ENCODE measurements around the gene ASTN2.

ASTN2 gene

GRCh38 chr9:117359910-117360309 is 54.9 kb downstream of the ASTN2 start:
- no peak overlapping the region for H3K4me3 ChIP-seq
- no peaks in the 10 kb centered on the region for H3K9me3 ChIP-seq (replicated peaks in 1 of 11)
- no peaks in the 10 kb centered on the region for H3K27me3 ChIP-seq
- H3K9ac ChIP-seq = no peak overlapping the region
- peaks cover 0 to 13% (median 0%) of the 10 kb centered on the region in 10 experiments; a peak in 6 of 20 replicates for H3K4me1 ChIP-seq
- H3K4me2 ChIP-seq = no peak overlapping the region
- no peak for TF ChIP-seq Cebpa-rat (IDR thresholded peaks at IDR 0.05)
- H3K36me3 ChIP-seq = no peaks in the 10 kb centered on the region
- H3K27ac ChIP-seq = no peak overlapping the region
- no peaks in the 10 kb centered on the region; a peak in 1 of 22 replicates for H4K20me1 ChIP-seq

- no peaks in the 10 kb centered on the region for H3K4me1 ChIP-seq
- no peaks in the 10 kb centered on the region; a peak in 2 of 22 replicates for H4K20me1 ChIP-seq
- H3K4me3 ChIP-seq = no peak overlapping the region
- H3K27me3 ChIP-seq = no peaks in the 10 kb centered on the region
- TF ChIP-seq Cebpa-rat (IDR thresholded peaks at IDR 0.05) = no peak
- H3K36me3 ChIP-seq = no peaks in the 10 kb centered on the region
- no peak overlapping the region for H3K27ac ChIP-seq
- H3K4me2 ChIP-seq = no peak overlapping the region
- no peak overlapping the region for H3K9ac ChIP-seq
- no peaks in the 10 kb centered on the region for H3K9me3 ChIP-seq (replicated peaks in 1 of 11)
Observed at GRCh38 chr9:117355542-117355941, 59.3 kb downstream of the ASTN2 start.

GRCh38 chr9:117354997-117355396 is 59.9 kb downstream of the ASTN2 start:
- H3K27ac ChIP-seq = no peak overlapping the region
- H3K9me3 ChIP-seq (replicated peaks in 1 of 11) = no peaks in the 10 kb centered on the region
- no peak overlapping the region for H3K4me3 ChIP-seq
- no peaks in the 10 kb centered on the region; a peak in 2 of 22 replicates for H4K20me1 ChIP-seq
- H3K4me2 ChIP-seq = no peak overlapping the region
- no peak overlapping the region for H3K9ac ChIP-seq
- no peaks in the 10 kb centered on the region for H3K27me3 ChIP-seq
- H3K4me1 ChIP-seq = no peaks in the 10 kb centered on the region
- TF ChIP-seq Cebpa-rat (IDR thresholded peaks at IDR 0.05) = no peak
- H3K36me3 ChIP-seq = no peaks in the 10 kb centered on the region

- no peaks in the 10 kb centered on the region for H3K4me1 ChIP-seq
- no peaks in the 10 kb centered on the region for H3K27me3 ChIP-seq
- H3K4me2 ChIP-seq = no peak overlapping the region
- H4K20me1 ChIP-seq = no peaks in the 10 kb centered on the region; a peak in 2 of 22 replicates
- H3K9ac ChIP-seq = no peak overlapping the region
- no peak overlapping the region for H3K4me3 ChIP-seq
- no peak for TF ChIP-seq Cebpa-rat (IDR thresholded peaks at IDR 0.05)
- no peak overlapping the region for H3K27ac ChIP-seq
- H3K9me3 ChIP-seq (replicated peaks in 1 of 11) = no peaks in the 10 kb centered on the region
- no peaks in the 10 kb centered on the region for H3K36me3 ChIP-seq
Observed at GRCh38 chr9:117354244-117354847, 60.5 kb downstream of the ASTN2 start.

- H3K4me3 ChIP-seq = no peak overlapping the region
- H3K4me1 ChIP-seq = no peaks in the 10 kb centered on the region
- H3K9ac ChIP-seq = no peak overlapping the region
- H3K27ac ChIP-seq = no peak overlapping the region
- no peak for TF ChIP-seq Cebpa-rat (IDR thresholded peaks at IDR 0.05)
- H3K36me3 ChIP-seq = no peaks in the 10 kb centered on the region
- peaks cover 0 to 11% (median 0%) of the 10 kb centered on the region in 11 experiments; a peak in 2 of 22 replicates for H4K20me1 ChIP-seq
- no peak overlapping the region for H3K4me2 ChIP-seq
- no peaks in the 10 kb centered on the region for H3K27me3 ChIP-seq
- no peaks in the 10 kb centered on the region for H3K9me3 ChIP-seq (replicated peaks in 1 of 11)
Observed at GRCh38 chr9:117344892-117345660, 69.8 kb downstream of the ASTN2 start.

- Histone ChIP-seq H3K27me3 (no peaks in the 10 kb centered on the region), H3K9ac (no peak overlapping the region), H3K4me1 (no peaks in the 10 kb centered on the region), H3K4me3 (no peak overlapping the region), H3K36me3 (no peaks in the 10 kb centered on the region), H3K4me2 (no peak overlapping the region), H4K20me1 (peaks cover 0 to 11% (median 0%) of the 10 kb centered on the region in 11 experiments; a peak in 3 of 22 replicates), H3K27ac (no peak overlapping the region), H3K9me3 (replicated peaks in 1 of 11) (no peaks in the 10 kb centered on the region)
- TF ChIP-seq Cebpa-rat (IDR thresholded peaks at IDR 0.05) = no peak
Observed at GRCh38 chr9:117343427-117343826, 71.4 kb downstream of the ASTN2 start.

- Histone ChIP-seq H3K4me3 (no peak overlapping the region), H3K4me2 (no peak overlapping the region), H3K27me3 (no peaks in the 10 kb centered on the region), H3K27ac (no peak overlapping the region), H3K36me3 (no peaks in the 10 kb centered on the region), H4K20me1 (peaks cover 0 to 11% (median 0%) of the 10 kb centered on the region in 11 experiments; a peak in 3 of 22 replicates), H3K9me3 (replicated peaks in 1 of 11) (no peaks in the 10 kb centered on the region), H3K4me1 (no peaks in the 10 kb centered on the region), H3K9ac (no peak overlapping the region)
- TF ChIP-seq Cebpa-rat (IDR thresholded peaks at IDR 0.05) = no peak
Observed at GRCh38 chr9:117341151-117341550, 73.7 kb downstream of the ASTN2 start.

GRCh38 chr9:117340422-117340821 is 74.4 kb downstream of the ASTN2 start:
- Histone ChIP-seq H3K4me1 (no peaks in the 10 kb centered on the region), H4K20me1 (peaks cover 0 to 15% (median 0%) of the 10 kb centered on the region in 11 experiments; a peak in 3 of 22 replicates), H3K4me3 (no peak overlapping the region), H3K9me3 (replicated peaks in 1 of 11) (no peaks in the 10 kb centered on the region), H3K4me2 (no peak overlapping the region), H3K27me3 (no peaks in the 10 kb centered on the region), H3K36me3 (no peaks in the 10 kb centered on the region), H3K27ac (no peak overlapping the region), H3K9ac (no peak overlapping the region)
- no peak for TF ChIP-seq Cebpa-rat (IDR thresholded peaks at IDR 0.05)

- Histone ChIP-seq H3K36me3 (no peaks in the 10 kb centered on the region), H4K20me1 (peaks cover 0 to 7% (median 0%) of the 10 kb centered on the region in 11 experiments; a peak in 2 of 22 replicates), H3K9ac (no peak overlapping the region), H3K27ac (no peak overlapping the region), H3K4me1 (no peaks in the 10 kb centered on the region), H3K4me2 (no peak overlapping the region), H3K9me3 (replicated peaks in 1 of 11) (no peaks in the 10 kb centered on the region), H3K4me3 (no peak overlapping the region), H3K27me3 (no peaks in the 10 kb centered on the region)
- TF ChIP-seq Cebpa-rat (IDR thresholded peaks at IDR 0.05) = no peak
Observed at GRCh38 chr9:117335837-117336433, 78.9 kb downstream of the ASTN2 start.

Measured in BLaER1 treated with 17β-estradiol and CSF1 and Interleukin-3, amounts not matched to agents 10 nM and 100 nM (cell line).